ENCODE results near the gene OSCP1.
A peak's percentile ranks its signal among the peaks of the same experiment; 100 is the strongest.

OSCP1 gene

GRCh38 chr1:36443297-36443696 lies 7.0 kb downstream of the OSCP1 start:
- no peak for DNase-seq

DNA sequence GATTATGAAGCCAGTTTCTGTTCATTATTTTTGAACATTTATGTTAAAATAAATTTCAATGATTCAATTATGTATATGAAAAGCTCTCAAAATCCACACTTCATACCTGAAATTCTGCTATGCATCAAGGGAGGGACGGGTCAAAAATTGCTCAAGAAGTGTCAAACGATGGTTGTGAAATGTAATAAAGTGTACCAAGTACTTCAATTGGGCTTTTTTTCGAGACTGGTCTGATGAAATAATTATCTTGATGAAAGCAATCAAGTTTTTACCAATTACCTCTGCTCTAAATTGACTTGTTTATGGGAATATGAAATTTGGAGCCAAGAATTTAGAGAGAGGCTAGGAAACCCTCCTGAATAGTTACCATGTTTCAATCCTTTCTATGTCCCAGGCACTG lies 7.9 kb downstream of the OSCP1 start:
- no peak for DNase-seq

DNA sequence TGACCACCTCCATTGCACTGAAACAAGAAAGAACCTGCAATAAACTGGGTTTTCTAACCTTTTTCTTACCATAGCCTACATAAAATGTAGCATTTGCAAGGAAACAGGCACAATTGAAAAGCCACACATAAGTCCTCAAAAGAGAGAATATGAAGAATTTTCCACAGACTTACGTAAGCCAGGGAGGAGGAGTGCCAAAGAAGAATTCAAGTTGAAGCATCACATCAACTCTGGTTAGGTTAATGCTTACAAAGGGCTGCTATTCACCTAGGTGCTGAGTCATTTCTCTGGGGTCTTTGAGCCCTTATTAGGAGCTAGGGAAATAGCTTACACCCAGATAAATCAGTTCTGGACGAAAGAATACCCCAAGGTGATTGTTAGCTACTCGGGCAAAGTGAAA lies 9.6 kb downstream of the OSCP1 start:
- no peak for DNase-seq

DNA sequence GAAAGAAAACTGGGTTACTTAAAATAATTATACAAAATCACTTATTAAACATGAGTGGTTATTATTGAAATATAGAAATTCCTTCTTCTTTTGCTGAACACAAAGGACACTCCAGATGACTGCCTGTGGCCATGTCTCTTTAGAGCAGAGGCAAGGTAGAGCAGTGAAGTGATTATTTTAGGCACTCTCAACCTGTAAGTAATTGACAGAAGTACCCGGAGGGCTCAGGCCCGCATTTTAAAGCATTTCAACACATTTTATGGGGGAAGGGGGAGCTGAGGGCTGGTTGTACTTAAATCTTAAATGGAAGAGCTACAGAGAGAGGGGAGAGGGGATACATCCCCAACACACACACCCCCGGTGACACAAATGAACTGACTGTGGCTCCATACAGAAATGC lies 10.2 kb downstream of the OSCP1 start:
- DNase-seq: no peak

GRCh38 chr1:36438715-36439114 lies 11.5 kb downstream of the OSCP1 start:
- DNase-seq: no peak

- no peak for DNase-seq
Observed at GRCh38 chr1:36436821-36437220, 13.4 kb downstream of the OSCP1 start.

- DNase-seq: no peak
Observed at GRCh38 chr1:36433102-36433501, 17.1 kb downstream of the OSCP1 start.

DNA sequence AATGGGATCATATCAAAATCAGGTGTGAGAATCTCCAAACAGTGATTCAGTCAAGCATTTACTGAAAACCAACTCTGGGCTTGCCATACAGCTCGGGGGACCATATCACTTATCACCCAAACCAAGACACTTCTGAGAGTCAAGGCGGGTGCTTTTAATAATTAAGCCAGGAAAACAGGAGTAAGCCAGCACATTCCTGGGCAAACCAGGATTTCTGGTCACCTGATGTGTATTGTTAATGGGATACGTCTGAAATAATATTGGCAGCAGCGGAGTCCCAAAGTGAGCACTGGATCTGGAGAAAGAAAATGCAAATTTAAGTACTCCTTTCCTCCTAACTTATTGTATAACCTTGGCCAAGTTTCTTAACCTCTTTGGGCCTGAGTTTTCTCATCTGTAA lies 17.6 kb downstream of the OSCP1 start:
- no peak for DNase-seq

- no peak for DNase-seq
Observed at GRCh38 chr1:36425791-36426190, 24.5 kb downstream of the OSCP1 start.

DNA sequence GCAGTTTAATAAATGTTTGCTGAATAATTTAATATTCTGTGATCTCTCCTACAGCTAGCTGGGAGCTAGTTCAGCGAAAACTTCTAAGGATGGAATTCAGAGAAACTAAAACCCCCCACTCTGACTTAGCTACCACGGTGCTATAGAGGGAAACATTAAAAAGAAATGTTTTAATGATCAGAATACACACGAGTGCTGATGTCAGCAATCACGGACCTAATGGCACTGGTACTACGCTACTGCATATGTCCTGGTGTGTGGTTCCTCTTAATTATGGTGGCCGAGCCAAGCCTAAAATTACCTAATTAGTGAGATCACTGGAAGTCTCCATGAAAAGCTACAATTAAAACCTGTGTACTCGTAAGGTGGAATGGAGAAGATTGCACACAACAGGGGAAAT lies 28.6 kb downstream of the OSCP1 start:
- no peak for DNase-seq

- peak; percentile 94 for DNase-seq
Observed at GRCh38 chr1:36420836-36421317, 29.4 kb downstream of the OSCP1 start.

DNA sequence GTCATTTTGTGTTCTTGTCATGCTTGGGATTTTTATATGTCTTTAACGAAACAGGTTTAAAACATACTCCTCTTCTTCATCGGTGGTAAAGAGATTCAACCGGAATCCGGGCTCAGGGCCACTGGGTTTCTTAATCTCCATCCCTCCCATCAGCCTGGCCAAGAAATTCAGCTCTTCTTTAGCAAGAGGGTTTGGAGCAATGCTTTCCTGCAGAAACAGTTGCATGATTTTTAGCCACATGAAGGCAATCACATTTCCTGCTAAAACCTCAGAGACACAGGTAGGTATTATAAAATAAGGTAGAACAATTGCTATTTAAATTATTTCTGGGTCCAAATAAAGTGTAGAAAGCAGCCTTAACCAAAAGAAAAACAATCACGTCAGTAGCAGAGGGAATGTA lies 29.8 kb downstream of the OSCP1 start:
- no peak for DNase-seq

- no peak for DNase-seq
Observed at GRCh38 chr1:36419569-36419968, 30.7 kb downstream of the OSCP1 start.

DNA sequence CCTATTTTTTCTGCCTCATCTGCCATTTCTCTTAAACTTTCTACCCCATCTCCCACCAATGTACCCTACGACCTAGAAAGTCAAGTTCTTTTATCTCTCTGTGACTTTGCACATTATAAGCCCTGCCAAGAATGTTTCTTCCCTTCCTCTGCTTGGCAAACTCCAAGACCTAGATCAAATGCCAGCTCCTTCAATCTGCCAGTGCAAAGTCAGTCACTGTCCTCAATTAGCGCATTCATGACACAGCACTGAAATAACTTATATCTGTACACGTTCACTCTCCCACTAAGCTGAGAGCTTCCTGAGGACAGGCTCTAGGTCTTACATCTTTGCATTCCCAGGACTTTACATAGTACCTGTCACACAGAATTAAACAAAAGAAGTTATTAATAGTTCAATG lies 31.1 kb downstream of the OSCP1 start:
- no peak for DNase-seq

DNA sequence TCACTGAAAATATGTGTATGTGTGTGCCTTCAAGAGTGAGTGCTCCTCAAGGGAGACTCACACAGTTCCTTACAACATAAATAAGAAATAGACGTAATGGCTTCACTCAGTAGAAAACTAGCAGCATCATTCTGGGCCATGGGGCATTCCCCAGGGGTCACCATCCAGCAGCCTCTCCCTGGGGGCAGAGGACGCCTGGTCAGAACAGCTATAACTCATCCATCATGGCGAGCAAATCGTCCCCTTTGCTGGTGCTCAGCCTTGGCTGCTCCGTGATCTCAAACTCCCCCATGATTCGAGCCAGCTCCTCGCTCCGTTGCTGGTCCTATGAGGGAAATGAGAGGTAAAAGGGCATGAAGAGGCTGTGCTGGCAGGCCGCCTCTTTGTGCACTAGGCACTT lies 32.3 kb downstream of the OSCP1 start:
- no peak for DNase-seq

DNA sequence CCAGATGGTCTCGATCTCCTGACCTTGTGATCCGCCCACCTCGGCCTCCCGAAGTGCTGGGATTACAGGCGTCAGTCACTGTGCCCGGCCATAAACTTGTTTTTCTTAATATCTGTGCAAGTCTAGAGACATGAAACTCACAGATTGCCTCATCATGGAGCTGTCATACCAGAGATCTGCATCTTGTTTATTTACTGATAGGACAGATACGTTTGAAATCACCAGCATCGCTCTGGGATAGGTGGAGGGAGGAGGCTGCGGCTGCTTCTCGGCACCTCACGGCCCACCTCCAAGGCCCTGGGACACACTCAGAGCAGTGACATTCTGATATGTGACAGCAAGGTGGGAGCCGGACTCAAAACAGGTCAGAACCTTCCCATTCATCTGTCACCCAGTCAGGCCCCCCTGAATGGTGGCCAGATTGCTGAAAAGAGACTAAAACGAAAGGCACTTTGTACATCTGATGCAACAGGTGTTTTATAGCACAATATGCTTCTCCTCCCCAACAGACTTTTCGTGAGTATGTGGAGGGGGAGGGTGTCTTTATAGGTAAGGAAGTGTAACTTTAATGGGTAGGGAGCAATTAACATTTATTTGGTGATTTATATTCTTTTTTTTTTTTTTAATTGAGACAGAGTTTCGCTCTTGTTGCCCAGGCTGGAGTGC lies 34.5 kb downstream of the OSCP1 start:
- DNase-seq: no peak

- no peak for DNase-seq
Observed at GRCh38 chr1:36414384-36414783, 35.9 kb downstream of the OSCP1 start.

DNA sequence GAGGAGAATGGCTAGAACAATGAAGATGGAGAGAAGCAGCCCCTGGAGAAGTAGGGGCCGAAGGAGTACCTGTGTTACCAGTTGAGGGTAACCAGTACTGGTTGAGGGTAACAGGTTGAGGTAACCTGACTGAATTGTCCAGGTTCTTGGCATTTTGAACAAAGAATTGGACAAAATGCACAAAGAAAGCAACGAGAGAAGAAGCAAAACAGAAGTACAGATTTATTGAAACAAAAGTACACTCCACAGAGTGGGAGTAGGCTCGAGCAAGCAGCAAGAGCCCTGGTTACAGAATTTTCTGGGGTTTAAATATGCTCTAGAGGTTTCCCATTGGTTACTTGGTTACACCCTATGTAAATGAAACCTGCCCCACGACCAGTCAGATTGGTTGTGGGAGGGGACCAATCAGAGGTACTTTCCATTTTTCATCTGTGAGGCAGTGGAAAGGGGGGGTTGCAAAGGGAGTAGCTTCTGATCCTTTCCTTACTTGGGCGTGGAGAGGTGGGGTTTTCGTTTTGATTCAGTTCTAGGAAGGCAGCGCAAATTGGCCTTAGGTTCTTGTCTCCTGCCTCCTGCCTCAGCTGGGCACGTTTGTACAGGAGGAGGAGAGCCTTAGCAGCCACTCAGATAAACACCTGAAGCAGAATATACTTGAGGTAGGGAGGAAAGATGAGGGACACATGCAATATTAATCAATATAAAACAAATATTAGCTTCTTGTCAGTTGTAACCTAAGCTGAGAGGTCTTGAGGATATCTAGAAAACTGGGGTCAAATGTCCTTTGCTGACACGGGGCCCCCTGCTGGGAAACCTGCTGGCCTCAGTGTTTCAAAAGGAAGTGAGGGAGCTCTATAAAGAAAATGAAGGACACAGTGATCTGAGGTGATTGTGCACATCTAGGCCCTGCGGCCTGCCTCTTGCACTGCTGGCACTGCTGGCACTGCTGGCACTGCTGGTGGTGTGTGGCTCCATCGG lies 38.3 kb downstream of the OSCP1 start:
- no peak for DNase-seq

DNA sequence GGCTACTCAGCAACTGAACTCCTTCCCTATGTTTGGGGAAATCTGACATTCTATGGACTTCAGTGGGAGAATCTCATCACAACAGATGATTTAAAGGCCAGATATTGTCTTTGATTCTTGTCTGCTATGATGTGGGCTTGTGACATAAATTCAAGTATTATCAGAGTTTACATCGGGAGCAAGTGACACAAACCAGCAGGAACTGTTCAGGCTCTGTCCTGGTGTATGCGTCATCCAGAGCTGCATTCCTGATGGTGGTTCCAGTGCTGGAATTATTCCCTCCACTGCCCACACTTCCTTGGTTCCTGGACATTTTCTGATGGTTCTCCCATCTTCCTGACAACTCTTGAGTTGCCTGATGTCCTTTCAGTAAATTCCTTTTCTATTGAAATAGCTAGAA lies 41.8 kb downstream of the OSCP1 start:
- no peak for DNase-seq

- no peak for DNase-seq
Observed at GRCh38 chr1:36406440-36406839, 43.8 kb downstream of the OSCP1 start.

- no peak for DNase-seq
Observed at GRCh38 chr1:36402504-36402890, 47.8 kb downstream of the OSCP1 start.

- no peak for DNase-seq
Observed at GRCh38 chr1:36401602-36402503, 48.4 kb downstream of the OSCP1 start.
